Tibial nerve (tissue), 4 donors: ENCODE measurements around the gene ASS1. TPM values are rescaled to one million over a fixed set of nuclear protein-coding genes. Genes with fewer than 3 reads are reported as not detected.

Experiments used
- DNase-seq, 2 donors: peaks; one replicate each; pipeline ENCODE4 v3.0.0-alpha.2; 2019; ENCODE audit warnings: low spot score in 2 of 2
- H3K27ac ChIP-seq, 4 donors: fragments of 200-600 bp; sonication (generic) in 3 of 4; one replicate each; pipeline ENCODE4 v1.5.1; 2017 to 2019; ENCODE audit warnings: mild to moderate bottlenecking in 1 of 4
- H3K27me3 ChIP-seq, 2 donors: fragments of 200-600 bp; sonication (generic) in 1 of 2; one replicate each; pipeline versions ENCODE4 v1.5.1 to v1.6.0; 2017 to 2019
- H3K36me3 ChIP-seq, 3 donors: fragments of 200-600 bp; sonication (generic); one replicate each; pipeline ENCODE4 v1.5.1; 2018 to 2019
- H3K4me1 ChIP-seq, 4 donors: fragments of 200-600 bp; sonication (generic) in 3 of 4; one replicate each; pipeline ENCODE4 v1.5.1; 2017 to 2019
- H3K4me3 ChIP-seq, 4 donors: fragments of 200-600 bp; sonication (generic) in 3 of 4; one replicate each; pipeline ENCODE4 v1.5.1; 2017 to 2019; ENCODE audit warnings: mild to moderate bottlenecking in 1 of 4, moderate library complexity in 1 of 4
- H3K9me3 ChIP-seq, 4 donors: fragments of 200-600 bp; sonication (generic) in 3 of 4; one replicate each; pipeline ENCODE4 v1.5.1; 2017 to 2019
- EP300 ChIP-seq, 2 donors: sonication (generic); formaldehyde crosslinking; IDR thresholded peaks; one replicate each; pipeline ENCODE4 v1.6.1; 2017; ENCODE audit warnings: antibody characterized with exemption in 2 of 2, mild to moderate bottlenecking in 1 of 2
- POLR2A ChIP-seq, 2 donors: fragments of 450-650 bp; IDR thresholded peaks; one replicate each; pipeline ENCODE4 v1.6.1; 2017; ENCODE audit warnings: antibody characterized with exemption in 2 of 2, mild to moderate bottlenecking in 2 of 2, moderate library complexity in 2 of 2
- WGBS, 2 donors: methylation state at CpG; one replicate each; pipeline ENCODE4 v1.1.5; 2018; 5-methylcytosine and 5-hydroxymethylcytosine counted together
- total RNA-seq, 4 donors: library from RNA; depleted of rRNA; stranded (reverse); fragments of >200 nt; gene quantifications; one replicate each; pipeline ENCODE4 v1.1.0, GENCODE V29; 2016
- TF ChIP-seq, protein P1 (sequence below), 5 experiments: fragments of 200-600 bp in 3 of 5; fragments of 450-650 bp in 2 of 5; sonication (generic) in 3 of 5; IDR thresholded peaks; one replicate each; pipeline ENCODE4 v1.5.1; 2016 to 2019; ENCODE audit warnings: antibody characterized with exemption in 5 of 5, mild to moderate bottlenecking in 3 of 5, moderate library complexity in 2 of 5

The ASS1 gene
- total RNA-seq, 4 donors from 2014 or later: 170 to 375 (median 297) TPM

GRCh38 chr9:130477564-130477963 lies 32.8 kb downstream of the ASS1 start:
- Histone ChIP-seq H3K9me3 (no peaks in the 10 kb centered on the region), H3K4me3 (no peak overlapping the region), H3K27me3 (peaks cover 0 to 6% of the 10 kb centered on the region in 2 donors), H3K36me3 (peaks cover 0 to 36% (median 0%) of the 10 kb centered on the region in 3 donors), H3K4me1 (no peaks in the 10 kb centered on the region), H3K27ac (no peak overlapping the region)
- TF ChIP-seq EP300 (IDR thresholded peaks at IDR 0.05) (no peak), POLR2A (IDR thresholded peaks at IDR 0.05) (no peak)
- TF ChIP-seq, protein P1, sequence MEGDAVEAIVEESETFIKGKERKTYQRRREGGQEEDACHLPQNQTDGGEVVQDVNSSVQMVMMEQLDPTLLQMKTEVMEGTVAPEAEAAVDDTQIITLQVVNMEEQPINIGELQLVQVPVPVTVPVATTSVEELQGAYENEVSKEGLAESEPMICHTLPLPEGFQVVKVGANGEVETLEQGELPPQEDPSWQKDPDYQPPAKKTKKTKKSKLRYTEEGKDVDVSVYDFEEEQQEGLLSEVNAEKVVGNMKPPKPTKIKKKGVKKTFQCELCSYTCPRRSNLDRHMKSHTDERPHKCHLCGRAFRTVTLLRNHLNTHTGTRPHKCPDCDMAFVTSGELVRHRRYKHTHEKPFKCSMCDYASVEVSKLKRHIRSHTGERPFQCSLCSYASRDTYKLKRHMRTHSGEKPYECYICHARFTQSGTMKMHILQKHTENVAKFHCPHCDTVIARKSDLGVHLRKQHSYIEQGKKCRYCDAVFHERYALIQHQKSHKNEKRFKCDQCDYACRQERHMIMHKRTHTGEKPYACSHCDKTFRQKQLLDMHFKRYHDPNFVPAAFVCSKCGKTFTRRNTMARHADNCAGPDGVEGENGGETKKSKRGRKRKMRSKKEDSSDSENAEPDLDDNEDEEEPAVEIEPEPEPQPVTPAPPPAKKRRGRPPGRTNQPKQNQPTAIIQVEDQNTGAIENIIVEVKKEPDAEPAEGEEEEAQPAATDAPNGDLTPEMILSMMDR (IDR thresholded peaks at IDR 0.05): no peak
- 76 to 85% methylated on average over 11 of the region's 12 CpGs for WGBS, 2 donors
- DNase-seq: no peak

DNA sequence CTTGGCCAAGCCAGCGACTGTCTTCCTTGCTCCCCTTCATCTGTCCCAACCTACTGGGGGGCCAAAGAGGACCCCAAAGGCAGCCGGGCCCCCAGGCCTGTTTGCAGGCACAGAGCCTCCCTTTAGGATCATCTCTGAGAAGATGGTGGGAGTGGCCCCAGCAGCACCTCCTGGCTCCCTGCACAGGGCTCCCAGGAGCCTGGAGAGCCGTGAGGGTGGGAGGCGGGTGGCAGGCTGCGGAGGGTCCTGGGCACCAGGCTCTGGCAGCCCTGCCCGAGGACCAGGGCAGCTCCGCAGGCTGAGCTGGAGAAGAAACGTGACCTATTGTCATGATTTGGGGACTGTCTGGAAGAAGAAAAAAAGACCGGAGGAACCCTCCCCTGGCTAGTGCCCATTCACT lies 33.4 kb downstream of the ASS1 start:
- Histone ChIP-seq H3K36me3 (peaks cover 0 to 36% (median 0%) of the 10 kb centered on the region in 3 donors), H3K9me3 (no peaks in the 10 kb centered on the region), H3K27ac (no peak overlapping the region), H3K4me3 (no peak overlapping the region), H3K4me1 (no peaks in the 10 kb centered on the region), H3K27me3 (peaks cover 0 to 6% of the 10 kb centered on the region in 2 donors)
- TF ChIP-seq EP300 (IDR thresholded peaks at IDR 0.05): no peak
- TF ChIP-seq, protein P1 (IDR thresholded peaks at IDR 0.05): no peak
- no peak for TF ChIP-seq POLR2A (IDR thresholded peaks at IDR 0.05)
- DNase-seq: no peak
- WGBS, 2 donors: 84 to 85% methylated on average over 9 of the region's 9 CpGs

GRCh38 chr9:130478736-130479575 lies 34.2 kb downstream of the ASS1 start:
- no peak for DNase-seq
- 66 to 77% methylated on average over 29 to 35 of the region's 35 CpGs for WGBS, 2 donors
- Histone ChIP-seq H3K27ac (no peak overlapping the region), H3K27me3 (peaks cover 0 to 12% of the 10 kb centered on the region in 2 donors), H3K4me1 (no peaks in the 10 kb centered on the region), H3K36me3 (peaks cover 0 to 36% (median 0%) of the 10 kb centered on the region in 3 donors), H3K9me3 (no peaks in the 10 kb centered on the region), H3K4me3 (no peak overlapping the region)
- TF ChIP-seq EP300 (IDR thresholded peaks at IDR 0.05) (no peak), POLR2A (IDR thresholded peaks at IDR 0.05) (no peak)
- TF ChIP-seq, protein P1 (IDR thresholded peaks at IDR 0.05): no peak

GRCh38 chr9:130479587-130479986 lies 34.8 kb downstream of the ASS1 start:
- Histone ChIP-seq H3K36me3 (peaks cover 0 to 36% (median 0%) of the 10 kb centered on the region in 3 donors), H3K9me3 (no peaks in the 10 kb centered on the region), H3K4me3 (no peak overlapping the region), H3K4me1 (no peaks in the 10 kb centered on the region), H3K27me3 (peaks cover 0 to 18% of the 10 kb centered on the region in 2 donors), H3K27ac (no peak overlapping the region)
- WGBS, 2 donors: 85 to 87% methylated on average over 11 to 19 of the region's 19 CpGs
- no peak for DNase-seq
- no peak for TF ChIP-seq EP300 (IDR thresholded peaks at IDR 0.05)
- TF ChIP-seq, protein P1 (IDR thresholded peaks at IDR 0.05): no peak
- no peak for TF ChIP-seq POLR2A (IDR thresholded peaks at IDR 0.05)

DNA sequence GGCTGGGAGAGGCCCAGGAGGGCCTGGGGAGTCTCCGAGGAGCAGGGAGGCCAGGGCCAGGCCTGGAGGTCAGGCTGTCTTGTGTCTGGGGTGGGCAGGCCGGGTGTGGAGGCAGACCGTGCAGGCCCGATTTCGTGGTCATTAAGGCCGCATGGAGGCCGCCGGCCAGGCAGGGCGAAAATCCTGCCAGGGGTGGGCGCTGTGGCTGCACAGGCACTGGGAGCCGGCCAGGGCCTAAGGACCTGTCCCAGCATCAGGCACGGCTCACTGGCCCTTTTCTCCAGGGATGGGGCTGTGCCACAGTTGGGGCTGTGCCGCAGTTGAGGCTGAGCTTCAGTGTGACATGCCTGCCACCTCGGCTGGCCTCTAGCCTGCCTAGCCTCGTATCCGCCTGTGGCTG lies 35.9 kb downstream of the ASS1 start:
- Histone ChIP-seq H3K4me1 (no peaks in the 10 kb centered on the region), H3K4me3 (no peak overlapping the region), H3K36me3 (peaks cover 0 to 36% (median 0%) of the 10 kb centered on the region in 3 donors), H3K27ac (no peak overlapping the region), H3K9me3 (no peaks in the 10 kb centered on the region), H3K27me3 (peaks cover 0 to 12% of the 10 kb centered on the region in 2 donors)
- TF ChIP-seq, protein P1 (IDR thresholded peaks at IDR 0.05): no peak
- TF ChIP-seq POLR2A (IDR thresholded peaks at IDR 0.05): no peak
- no peak for TF ChIP-seq EP300 (IDR thresholded peaks at IDR 0.05)
- no peak for DNase-seq
- WGBS, 2 donors: 40 to 71% methylated on average over 8 to 16 of the region's 16 CpGs
